HG02571 (cell line): ENCODE results near the gene ZNF773.
"Not testable (repeated sequence)": the region's sequence is repeated elsewhere in the genome, so short reads cannot be mapped to it uniquely, and the experiment has no call there.

Source experiments
- ATAC-seq: cut with Tn5 transposase; IDR thresholded peaks from one replicate; pipeline ENCODE4 v1.9.1; 2021; ENCODE audit warnings: mild to moderate bottlenecking, moderate library complexity; ENCODE audit not compliant: unreplicated experiment

ZNF773 gene

GRCh38 chr19:57499680-57500395 is at the start of gene ZNF773:
TSS of gene ZNF773 (plus strand) at chr19:57499938. CDS start at chr19:57500081, 143 bp downstream.
- peak; percentile 98 for ATAC-seq

- no peak for ATAC-seq
Measured at GRCh38 chr19:57452307-57452706, 47.4 kb upstream of the ZNF773 start.

DNA sequence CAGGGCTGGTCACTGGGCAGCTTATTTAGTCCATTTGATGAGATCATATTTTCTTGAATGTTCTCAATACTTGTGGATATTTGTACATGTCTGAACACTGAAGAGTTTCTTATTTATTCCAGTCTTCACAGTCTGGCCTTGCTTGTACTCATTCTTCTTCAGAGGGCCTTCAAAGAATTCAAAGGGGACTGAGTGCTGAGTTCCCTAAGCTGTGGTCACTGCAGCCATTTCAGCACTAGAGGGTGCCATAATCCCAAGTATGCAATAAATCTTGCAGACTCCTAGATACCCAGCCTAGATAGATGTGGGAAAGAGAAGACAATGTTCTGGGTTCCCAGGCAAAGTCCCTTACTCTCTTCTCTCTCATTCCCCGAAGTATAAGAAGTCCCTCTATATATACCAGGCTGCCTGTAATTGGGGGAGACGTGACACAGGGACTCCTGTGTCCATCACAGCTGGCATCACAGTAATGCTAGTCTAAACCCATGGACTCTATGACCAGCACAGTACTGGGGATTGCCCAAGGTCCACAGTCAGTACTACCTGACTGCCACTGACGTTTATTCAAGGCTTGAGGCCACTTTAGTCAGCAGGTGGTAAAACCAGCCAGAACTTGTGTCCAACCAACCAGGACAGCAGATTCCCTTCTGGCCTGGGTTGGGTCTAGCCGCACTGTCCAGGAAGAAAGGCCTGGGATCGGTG is 33.9 kb upstream of the ZNF773 start:
- ATAC-seq: no peak

DNA sequence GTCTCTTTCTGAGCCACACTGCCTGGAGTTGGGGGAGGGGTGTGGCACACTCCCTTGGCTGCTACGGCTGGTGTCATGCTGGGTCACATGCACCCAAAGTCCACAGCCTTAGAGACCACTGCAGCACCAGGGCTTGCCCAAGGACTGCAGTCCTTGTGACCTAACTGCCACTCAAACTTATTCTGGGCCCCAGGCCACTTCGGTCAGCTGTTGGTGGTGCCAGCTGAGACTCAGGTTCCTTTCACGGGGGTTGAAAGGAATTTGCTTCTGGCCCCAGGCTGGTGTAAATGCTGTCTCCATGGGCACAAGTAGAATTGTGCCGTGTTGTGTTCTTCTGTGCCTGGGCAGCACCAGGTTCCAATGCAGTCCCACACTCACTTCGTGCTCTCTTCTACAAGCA is 33.2 kb upstream of the ZNF773 start:
- no peak for ATAC-seq

GRCh38 chr19:57473646-57474045 is 26.1 kb upstream of the ZNF773 start:
- ATAC-seq: no peak

DNA sequence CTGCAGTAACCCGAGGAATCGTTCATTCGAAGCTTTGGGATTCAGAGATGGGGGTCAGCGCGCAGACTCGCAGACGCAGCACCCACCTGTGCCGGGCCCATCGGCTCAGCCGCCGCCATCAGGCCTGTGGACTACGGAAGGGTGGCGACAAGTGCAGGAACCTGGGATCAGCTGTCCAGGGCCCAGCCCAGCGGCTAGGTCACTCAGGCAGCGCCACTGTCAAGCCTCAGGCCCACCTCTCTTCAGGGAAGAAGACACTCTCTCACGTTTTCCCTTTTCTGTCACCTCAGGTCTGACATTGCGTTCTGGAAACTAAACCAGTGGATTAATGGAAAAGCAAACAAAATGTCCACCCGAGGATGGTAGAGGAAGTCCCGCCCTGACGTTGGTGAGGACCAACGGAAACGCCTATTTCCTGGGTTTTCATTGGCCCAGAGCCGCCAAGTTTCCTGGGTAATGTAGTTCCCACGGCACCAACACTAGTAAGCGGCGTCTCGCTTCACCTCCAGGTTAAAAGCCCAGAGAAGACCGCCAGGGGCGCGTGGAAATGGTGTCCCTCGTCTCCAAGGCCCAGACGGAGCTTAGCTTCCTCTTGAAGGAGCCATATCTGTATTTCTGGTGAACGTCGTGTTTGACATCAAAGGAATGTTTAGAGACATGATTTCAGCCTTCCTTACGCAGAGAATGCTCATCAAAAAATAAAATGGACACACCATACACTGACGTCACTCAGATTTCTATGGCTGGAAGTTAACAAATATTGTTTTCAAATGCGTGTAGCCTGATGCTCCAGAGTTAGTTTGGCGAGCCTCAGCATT is 22.3 kb upstream of the ZNF773 start, which contains the start of gene ZNF772:
ZNF772 (minus strand) TSS at position 376 of the 818 bp plus-strand sequence; CDS start at position 119, 257 bp downstream.
- ATAC-seq: peak; percentile 78

DNA sequence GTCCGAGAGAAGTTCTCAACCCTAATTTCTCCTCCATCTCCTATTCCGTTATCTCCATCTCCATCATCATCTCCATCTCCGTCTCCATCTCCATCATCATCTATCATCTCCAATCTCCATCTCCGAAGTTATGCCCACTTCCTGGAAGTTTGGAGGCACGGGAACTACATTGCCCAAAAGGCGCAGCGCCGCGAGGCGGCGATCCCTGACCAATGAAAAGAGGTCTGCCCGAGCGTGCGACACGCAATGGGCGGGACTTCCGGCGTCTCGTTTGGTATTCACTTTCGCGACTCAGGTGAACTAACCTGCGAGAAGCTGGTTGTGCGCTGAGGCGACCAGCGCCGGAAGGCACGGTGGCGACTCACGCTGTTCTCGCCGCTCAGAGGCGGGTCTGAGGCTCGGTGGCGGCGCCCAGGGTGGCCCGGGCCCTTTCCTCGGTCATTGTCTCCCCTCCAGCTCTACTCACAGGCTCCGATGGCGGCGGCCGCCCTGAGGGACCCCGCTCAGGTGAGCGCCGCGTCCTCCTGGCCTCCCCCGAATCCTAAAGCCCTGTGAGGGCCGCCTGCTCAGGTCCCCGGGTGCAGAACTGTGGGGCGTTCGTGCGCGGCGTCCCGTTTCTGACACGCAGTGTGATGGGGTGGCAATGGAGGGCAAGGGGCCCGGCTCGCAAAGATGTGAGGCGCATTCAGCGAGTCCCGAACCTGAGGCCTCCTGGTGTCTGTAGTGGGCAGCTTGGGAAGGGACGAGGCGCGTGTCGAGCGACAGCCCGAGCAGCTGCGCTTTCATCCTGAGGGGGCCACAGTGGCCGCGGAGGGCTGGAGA is 12.1 kb upstream of the ZNF773 start, which contains the start of gene ZNF419:
ZNF419 (plus strand) TSS at position 274 of the 822 bp plus-strand sequence; CDS start at position 475, 201 bp downstream.
- peak; percentile 90 for ATAC-seq

DNA sequence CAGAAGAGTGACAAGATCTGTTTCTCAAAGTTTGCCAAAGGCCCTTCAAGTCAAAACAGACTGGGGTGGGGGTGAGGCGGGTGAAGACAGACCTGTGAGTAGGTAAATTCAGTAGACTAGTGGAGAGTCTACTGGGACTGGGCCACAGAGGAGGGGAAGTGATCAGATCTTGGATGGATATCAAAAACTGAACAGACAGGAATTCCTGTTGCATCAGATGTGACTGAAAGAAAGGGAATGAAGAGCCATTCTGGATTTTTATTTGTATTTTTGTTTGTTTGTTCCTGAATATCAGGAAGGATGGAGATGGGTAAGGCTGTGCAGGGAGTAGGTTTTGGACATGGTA is 11.5 kb upstream of the ZNF773 start:
- ATAC-seq: peak; percentile 19

GRCh38 chr19:57499332-57499679 is 432 bp upstream of the ZNF773 start:
- ATAC-seq: not testable (repeated sequence)

GRCh38 chr19:57500400-57500799 is 662 bp downstream of the ZNF773 start:
- not testable (repeated sequence) for ATAC-seq

DNA sequence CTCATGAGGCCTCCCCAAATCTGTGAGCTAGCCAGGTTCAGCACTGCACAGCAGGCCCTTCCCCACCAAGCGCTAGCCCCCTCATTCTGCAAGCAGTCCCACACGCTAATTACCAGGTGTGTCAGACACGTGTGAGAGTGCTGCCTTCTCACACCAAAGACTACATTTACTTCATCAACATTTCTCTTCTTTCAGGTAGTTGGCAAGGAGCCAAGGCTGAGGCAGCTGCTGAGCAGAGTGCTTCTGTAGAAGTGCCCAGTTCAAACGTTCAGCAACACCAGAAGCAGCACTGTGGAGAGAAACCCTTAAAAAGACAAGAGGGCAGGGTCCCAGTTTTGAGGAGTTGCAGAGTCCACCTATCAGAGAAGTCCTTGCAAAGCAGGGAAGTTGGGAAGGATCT is 6.4 kb downstream of the ZNF773 start:
- ATAC-seq: no peak

DNA sequence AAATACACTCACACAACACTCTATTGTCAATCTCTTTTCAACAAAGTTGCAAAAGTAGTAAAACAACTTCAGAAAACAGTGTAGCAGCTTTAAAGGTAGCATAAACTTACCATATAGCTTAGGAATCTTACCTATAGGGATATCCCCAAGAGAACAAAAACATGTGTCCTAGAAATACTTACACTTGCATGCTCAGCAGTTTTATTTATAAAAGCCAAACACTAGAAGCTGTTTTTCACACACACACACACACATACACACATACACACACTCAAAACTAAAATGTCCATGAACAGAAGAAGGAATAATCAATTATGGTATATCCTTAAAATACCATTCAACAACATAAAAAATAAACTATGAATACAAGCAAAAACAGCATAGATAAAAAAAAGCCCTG is 11.7 kb downstream of the ZNF773 start:
- ATAC-seq: no peak

DNA sequence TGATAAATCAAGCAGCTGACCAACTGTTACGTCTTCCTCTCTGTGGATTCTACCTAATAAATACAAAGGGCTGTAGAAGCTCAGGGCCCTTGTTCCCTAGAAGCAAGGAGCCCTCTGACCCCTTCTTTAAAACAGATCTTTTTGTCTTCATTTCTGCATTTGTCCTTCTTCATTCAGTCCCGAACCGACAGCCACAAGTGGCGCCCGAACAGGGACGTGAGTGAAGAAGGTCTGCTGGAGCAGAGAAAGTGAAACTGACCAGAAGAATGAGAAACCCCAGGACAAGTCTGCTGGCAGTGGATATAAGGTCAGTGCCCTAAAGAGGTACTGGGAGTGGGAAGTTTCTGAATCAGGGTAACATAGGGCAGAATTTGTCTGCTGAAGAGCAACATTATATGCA is 13.1 kb downstream of the ZNF773 start:
- ATAC-seq: no peak

GRCh38 chr19:57515255-57515654 is 15.5 kb downstream of the ZNF773 start:
- no peak for ATAC-seq

DNA sequence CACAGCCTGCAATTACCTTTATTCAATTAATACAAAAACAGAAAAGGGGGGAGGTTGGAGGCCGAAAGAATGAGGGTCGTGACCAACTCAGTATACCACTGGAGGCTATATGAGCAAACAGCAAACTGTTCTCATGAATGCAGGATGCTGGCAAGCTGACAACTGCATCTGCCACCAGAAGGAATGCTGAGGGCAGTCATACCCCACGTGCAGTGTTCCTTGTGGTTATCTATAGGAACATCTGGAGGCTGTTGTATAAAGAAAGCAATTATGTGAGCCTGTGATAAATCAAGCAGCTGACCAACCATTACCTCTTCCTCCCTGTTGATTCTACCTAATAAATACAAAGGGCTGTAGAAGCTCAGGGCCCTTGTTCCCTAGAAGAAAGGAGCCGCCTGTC is 18.3 kb downstream of the ZNF773 start:
- not testable (repeated sequence) for ATAC-seq

DNA sequence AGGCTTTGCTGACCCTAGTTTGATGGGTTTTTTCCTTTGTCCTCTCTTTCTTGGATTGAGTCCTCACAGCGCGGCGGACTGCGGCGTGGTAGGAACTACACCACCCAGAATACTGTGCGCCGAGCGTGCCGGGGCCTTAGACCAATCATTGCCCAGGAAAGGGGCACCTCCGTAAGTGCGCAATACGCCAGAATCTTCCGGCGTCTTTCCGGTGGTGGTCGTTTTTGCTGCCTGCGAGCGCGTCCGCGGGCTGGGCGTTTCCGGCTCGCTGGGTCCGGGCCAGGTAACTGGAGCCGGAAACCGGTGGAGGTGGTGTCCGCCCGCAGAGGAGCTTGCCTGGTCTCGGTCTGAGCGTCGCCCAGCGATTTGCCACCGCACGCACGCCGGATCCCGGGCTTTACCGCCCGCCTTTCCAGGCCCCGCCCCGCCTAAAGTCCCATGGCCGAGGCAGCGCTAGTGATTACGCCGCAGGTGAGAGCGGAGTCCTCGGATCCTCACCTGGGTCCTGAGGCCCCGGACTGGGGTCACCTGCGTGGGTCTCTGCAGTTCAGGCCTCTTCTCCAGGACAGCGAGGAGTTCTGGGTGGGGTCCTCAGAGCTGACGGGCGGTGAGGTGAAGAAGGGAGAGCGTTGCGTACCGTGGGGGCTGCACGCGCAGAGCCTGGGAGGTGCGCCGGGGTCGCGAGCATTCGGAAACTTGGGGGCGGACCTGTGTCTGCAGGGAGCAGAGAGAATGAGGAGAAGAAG is 27.6 kb downstream of the ZNF773 start, which contains the start of gene ZNF549:
ZNF549 (plus strand) TSS at position 221 of the 746 bp plus-strand sequence; CDS start at position 439, 218 bp downstream.
- ATAC-seq: peak; percentile 98

DNA sequence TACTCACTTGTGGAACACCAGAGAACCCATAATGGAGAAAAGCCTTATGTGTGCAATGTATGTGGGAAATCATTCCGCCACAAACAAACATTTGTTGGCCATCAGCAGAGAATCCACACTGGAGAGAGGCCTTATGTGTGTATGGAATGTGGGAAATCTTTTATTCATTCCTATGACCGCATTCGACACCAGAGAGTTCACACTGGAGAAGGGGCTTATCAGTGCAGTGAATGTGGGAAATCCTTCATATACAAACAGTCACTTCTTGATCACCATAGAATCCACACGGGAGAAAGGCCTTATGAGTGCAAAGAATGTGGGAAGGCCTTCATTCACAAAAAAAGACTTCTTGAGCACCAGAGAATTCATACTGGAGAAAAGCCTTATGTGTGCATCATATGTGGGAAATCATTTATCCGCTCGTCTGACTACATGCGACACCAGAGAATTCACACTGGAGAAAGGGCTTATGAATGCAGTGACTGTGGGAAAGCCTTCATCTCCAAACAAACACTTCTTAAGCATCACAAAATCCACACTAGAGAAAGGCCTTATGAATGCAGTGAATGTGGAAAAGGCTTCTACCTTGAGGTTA is 38.3 kb downstream of the ZNF773 start:
- no peak for ATAC-seq

DNA sequence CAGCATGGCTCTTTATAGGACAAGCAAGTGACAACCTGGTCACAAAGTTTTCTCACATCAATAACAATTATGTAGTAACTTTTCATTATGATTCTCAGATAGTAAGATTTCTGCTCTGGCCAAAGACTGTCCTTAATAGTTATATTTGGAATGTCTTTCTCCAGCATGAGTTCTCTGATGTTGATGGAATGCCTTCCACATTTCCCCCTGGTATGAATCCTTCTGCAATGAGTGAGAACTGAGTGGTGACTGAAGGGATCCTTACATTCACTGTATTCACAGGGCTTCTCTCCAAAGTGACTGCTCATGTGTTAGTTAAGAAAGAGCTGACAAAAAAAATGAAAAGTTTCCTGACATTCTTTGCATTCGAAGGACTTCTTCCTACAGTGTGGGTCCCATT is 46.8 kb downstream of the ZNF773 start:
- no peak for ATAC-seq

GRCh38 chr19:57552432-57552831 is 52.7 kb downstream of the ZNF773 start:
- no peak for ATAC-seq
